NB4 (cell line): ENCODE results near the gene PTPRD.

ENCODE experiments used
- DNase-seq: peaks from one replicate; pipeline ENCODE4 v3.0.0; 2010; ENCODE audit warnings: low read depth
- H3K4me3 ChIP-seq: one replicate; pipeline ENCODE4 v1.5.1; 2011; ENCODE audit warnings: mild to moderate bottlenecking, low read depth, low read length, moderate library complexity
- CTCF ChIP-seq: IDR thresholded peaks from one replicate; pipeline ENCODE4 v1.5.1; 2012; ENCODE audit warnings: low read depth, low read length
- MYC ChIP-seq: IDR thresholded peaks from 2 replicates; pipeline ENCODE4 v1.6.1; 2011; ENCODE audit warnings: low read depth, low read length
- POLR2A ChIP-seq: IDR thresholded peaks from 2 replicates; pipeline ENCODE4 v1.6.1; 2011; ENCODE audit warnings: mild to moderate bottlenecking; ENCODE audit not compliant: insufficient read length; ENCODE audit errors: extremely low read depth
- TF ChIP-seq, protein P1 (sequence below): IDR thresholded peaks from 2 replicates; pipeline ENCODE4 v1.6.1; 2011; ENCODE audit warnings: low read depth, low read length

Gene PTPRD

GRCh38 chr9:9783711-9784110 lies 829.1 kb downstream of the PTPRD start:
- no peak overlapping the region for H3K4me3 ChIP-seq
- DNase-seq: no peak
- TF ChIP-seq MYC (no peak), CTCF (no peak), POLR2A (no peak)
- TF ChIP-seq, protein P1, sequence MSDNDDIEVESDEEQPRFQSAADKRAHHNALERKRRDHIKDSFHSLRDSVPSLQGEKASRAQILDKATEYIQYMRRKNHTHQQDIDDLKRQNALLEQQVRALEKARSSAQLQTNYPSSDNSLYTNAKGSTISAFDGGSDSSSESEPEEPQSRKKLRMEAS: no peak

DNA sequence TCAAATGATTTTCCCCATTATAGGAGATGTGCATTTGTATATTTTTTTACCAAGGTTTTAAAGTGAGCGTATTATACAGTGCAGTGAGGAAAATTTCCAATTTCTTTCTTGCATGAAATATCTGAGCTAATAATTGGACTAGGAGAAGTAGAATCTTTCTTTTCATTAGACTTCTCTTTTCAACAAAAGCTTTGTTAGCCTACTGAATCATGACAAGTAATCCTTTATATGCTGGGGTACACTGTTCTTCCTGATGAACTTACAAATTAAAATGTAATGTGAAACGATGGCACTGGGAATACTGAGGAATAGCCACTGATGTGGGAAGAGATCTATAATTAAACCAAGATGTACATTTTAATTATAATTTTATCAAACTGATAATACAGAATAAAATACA lies 829.6 kb downstream of the PTPRD start:
- H3K4me3 ChIP-seq: no peak overlapping the region
- DNase-seq: no peak
- TF ChIP-seq CTCF (no peak), POLR2A (no peak), MYC (no peak)
- TF ChIP-seq, protein P1: no peak

DNA sequence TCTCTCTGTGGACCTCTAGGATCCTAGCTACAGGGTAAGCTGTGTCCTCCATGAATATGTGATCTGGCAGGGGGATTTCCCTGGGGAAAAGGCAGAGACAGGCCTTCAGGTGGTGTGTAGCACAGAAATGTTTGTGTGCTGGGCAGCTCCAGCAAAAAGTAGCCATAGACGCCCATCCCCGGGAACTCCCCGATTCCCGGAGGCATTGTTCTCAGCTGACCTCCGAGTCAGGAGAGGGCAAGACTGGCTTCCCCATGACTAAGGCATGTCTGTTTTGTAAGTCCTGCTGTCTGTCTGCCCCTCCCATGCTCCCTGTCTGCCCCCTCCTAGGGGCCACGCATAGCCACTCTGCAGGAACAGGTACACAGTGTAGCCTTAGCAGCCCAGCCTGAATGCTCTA lies 834.5 kb downstream of the PTPRD start:
- TF ChIP-seq MYC (no peak), POLR2A (no peak), CTCF (no peak)
- TF ChIP-seq, protein P1: no peak
- H3K4me3 ChIP-seq: no peak overlapping the region
- no peak for DNase-seq

DNA sequence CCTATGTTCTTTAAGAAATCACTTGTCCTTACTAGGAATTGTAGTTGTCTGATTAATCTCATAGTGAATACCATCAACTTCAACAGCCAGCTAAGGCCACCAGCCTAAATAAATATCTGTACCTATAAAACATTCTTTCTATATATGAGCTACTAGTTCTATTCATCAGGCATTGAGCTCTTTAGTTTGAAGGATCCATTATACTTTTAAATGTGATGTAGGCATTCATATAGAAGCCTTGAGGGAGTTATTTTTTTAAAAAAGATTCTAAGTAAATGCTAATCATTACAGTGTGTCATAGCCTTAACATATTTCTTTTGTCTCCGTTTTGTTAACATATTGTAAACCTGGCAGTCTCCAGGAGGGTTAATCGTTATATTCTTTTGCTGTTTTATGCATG lies 838.3 kb downstream of the PTPRD start:
- TF ChIP-seq CTCF (no peak), MYC (no peak), POLR2A (no peak)
- TF ChIP-seq, protein P1: no peak
- no peak overlapping the region for H3K4me3 ChIP-seq
- DNase-seq: no peak

DNA sequence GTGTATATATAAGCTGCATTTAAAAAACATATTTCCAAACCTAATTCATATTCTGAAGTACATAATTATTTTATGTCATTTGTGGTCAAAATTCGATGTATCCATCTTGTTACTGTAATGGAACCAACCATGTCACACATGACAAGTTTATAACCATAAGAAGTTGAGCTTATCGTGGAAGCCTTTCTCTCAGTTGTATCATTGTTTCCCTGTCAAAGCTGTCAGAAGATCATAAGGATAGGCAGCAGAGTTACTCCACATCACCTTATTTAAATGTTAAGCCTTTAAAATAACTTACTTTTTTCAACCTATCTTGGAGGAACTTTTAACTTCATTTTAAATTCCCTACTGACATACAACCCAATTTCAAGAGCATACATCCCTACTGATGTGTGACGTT lies 841.5 kb downstream of the PTPRD start:
- no peak overlapping the region for H3K4me3 ChIP-seq
- TF ChIP-seq, protein P1: no peak
- TF ChIP-seq CTCF: no peak
- no peak for TF ChIP-seq MYC
- TF ChIP-seq POLR2A: no peak
- no peak for DNase-seq

- H3K4me3 ChIP-seq: no peak overlapping the region
- TF ChIP-seq, protein P1: no peak
- TF ChIP-seq MYC: no peak
- TF ChIP-seq CTCF: no peak
- TF ChIP-seq POLR2A: no peak
- DNase-seq: no peak
Observed at GRCh38 chr9:9764821-9765220, 848.0 kb downstream of the PTPRD start.
